C4-2B (cell line): Measurements from ENCODE around the gene GAS2.
"Not testable (repeated sequence)": the region's sequence is repeated elsewhere in the genome, so short reads cannot be mapped to it uniquely, and the experiment has no call there.

Source experiments
- H3K27ac ChIP-seq: fragments of 450-650 bp; 2 replicates; pipeline ENCODE4 v1.5.1; 2017
- ZFX ChIP-seq: fragments of 450-650 bp; IDR thresholded peaks from 2 replicates; pipeline ENCODE4 v1.6.1; 2017
- TF ChIP-seq, protein P1 (sequence below): fragments of 450-650 bp; conservative IDR thresholded peaks from 2 replicates; pipeline ENCODE4 v1.5.1; 2017; ENCODE audit warnings: mild to moderate bottlenecking

The GAS2 gene

DNA sequence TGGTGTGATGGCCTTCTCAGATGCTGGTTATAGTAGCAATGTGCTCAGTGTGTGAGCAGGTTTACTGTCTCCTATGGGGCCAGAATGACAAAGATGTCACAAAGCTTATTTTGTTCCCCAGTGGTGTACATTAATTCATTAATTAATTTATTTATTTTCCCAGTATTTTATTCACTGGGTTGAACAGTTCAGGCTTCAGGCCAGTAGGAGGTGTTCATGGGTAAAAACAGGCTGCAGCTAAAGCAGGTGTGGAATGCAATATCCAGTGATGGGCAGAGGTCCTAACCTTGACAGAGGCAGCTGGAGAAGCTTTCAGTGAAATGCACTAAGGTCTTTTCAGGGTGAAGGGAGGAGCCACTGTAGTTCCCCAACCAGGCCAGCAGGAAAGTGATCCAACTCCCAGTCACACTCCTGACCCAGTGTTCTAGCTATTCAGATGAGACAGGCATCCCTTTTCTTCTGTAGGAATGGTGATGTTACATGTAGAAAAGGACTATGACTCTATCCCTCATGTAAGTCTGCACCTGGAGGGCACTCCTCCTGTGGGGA lies 33.0 kb upstream of the GAS2 start:
- no peak overlapping the region for H3K27ac ChIP-seq
- no peak for TF ChIP-seq ZFX
- TF ChIP-seq, protein P1, sequence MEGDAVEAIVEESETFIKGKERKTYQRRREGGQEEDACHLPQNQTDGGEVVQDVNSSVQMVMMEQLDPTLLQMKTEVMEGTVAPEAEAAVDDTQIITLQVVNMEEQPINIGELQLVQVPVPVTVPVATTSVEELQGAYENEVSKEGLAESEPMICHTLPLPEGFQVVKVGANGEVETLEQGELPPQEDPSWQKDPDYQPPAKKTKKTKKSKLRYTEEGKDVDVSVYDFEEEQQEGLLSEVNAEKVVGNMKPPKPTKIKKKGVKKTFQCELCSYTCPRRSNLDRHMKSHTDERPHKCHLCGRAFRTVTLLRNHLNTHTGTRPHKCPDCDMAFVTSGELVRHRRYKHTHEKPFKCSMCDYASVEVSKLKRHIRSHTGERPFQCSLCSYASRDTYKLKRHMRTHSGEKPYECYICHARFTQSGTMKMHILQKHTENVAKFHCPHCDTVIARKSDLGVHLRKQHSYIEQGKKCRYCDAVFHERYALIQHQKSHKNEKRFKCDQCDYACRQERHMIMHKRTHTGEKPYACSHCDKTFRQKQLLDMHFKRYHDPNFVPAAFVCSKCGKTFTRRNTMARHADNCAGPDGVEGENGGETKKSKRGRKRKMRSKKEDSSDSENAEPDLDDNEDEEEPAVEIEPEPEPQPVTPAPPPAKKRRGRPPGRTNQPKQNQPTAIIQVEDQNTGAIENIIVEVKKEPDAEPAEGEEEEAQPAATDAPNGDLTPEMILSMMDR, result peak; percentile 11

DNA sequence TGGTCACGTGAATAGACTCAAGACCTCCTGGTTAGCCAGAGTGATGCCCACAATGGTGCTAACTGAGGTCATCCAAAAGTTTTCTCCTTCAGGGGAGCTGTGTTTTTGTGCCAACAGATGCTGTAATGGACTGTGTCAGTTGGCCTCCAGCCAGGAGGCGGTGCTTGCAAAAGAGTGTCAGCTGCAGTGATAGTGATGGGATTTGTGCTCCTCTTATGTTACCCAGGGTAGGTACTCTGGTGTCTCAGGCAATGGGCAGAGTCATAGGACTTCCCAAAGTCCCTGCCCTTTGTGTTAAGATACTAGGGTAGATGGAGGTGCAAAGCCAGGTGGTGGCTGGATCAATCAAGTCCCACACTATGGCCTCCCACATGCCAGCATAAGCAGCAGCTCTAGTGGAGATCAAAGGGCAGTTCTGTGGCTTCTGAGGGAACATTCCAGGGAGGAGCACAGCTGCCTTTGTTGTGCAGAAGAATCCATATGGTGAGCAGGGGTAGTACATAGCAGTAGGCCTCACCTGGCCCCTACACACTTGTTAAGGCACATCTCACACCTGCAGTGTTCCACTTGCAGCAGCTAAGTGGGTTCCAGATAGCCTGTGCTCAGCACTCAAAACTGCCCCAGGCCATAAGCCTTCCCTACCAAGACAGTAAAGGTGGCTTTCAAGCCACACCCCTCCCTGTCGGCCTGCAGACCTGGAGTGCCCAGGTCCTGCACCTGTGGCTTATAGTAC lies 31.3 kb upstream of the GAS2 start:
- H3K27ac ChIP-seq, result no peak overlapping the region

DNA sequence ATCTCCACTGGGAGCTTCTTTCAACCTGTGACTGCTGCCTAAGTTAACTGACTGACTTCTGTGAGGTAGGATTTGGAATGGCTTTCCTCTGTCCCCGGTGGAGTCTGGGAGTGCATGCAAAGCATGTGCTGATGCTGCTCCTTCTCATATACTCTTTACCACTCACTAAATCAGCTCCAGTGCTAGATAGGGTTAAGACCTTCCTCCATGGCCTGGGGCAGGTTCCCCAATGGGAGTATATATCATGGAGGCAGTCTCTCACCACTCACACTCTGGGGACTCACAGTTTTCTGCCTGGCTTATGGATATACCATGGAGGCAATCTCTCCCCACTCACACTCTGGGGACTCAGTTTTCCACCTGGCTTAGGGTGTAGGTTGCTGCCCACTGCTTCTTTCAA lies 30.7 kb upstream of the GAS2 start:
- H3K27ac ChIP-seq, result no peak overlapping the region
- TF ChIP-seq, protein P1, result no peak
- no peak for TF ChIP-seq ZFX

More for the DNA sequence above, 31.3 kb upstream of the GAS2 start:
- no peak for TF ChIP-seq ZFX
- TF ChIP-seq, protein P1, result no peak

DNA sequence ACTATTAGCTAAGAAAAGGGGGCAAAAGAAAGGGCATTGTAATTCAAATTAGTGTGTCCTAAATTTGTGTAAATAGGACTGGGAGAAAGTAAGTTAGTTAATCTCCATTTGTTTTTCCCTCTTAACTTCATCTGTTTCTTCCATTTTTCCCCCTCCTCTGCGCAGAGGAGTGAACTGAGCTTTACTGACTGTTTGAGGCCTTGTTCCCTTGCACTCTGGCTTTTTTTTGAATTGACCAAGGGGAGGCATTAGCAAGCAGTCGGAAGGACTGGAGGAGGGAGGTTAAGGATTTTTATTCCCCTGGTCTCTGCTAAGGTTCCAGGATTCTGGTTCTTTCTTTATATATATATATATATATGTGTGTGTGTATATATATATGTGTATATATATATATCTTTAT lies 25.5 kb upstream of the GAS2 start:
- H3K27ac ChIP-seq, result no peak overlapping the region
- TF ChIP-seq ZFX, result no peak

DNA sequence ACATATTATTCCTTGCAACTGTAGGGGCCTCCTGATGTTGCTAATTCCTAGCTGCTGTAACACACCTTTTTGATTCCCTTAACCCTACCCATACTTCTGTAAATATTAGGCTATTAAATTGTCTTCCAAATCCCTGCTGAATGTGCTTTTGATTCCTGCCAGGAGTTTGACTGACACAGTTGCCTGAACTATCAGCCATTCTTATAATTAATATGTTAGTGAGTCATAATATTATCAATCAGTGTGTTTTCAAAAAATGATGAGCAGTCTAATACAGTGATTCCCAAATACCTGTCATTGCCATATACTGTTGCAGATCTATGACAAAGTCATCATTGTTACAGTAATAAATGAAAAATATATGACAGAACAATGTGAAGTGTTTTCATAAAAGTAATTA lies 24.9 kb upstream of the GAS2 start:
- TF ChIP-seq, protein P1, result no peak
- no peak for TF ChIP-seq ZFX
- no peak overlapping the region for H3K27ac ChIP-seq

DNA sequence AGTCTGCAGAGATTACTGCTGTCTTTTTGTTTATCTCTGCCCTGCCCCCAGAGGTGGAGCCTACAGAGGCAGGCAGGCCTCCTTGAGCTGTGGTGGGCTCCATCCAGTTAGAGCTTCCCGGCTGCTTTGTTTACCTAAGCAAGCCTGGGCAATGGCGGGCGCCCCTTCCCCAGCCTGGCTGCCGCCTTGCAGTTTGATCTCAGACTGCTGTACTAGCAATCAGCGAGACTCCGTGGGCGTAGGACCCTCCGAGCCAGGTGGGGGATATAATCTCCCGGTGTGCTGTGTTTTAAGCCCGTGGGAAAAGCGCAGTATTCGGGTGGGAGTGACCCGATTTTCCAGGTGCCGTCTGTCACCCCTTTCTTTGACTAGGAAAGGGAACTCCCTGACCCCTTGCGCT lies 14.1 kb upstream of the GAS2 start:
- H3K27ac ChIP-seq, result not testable (repeated sequence)

DNA sequence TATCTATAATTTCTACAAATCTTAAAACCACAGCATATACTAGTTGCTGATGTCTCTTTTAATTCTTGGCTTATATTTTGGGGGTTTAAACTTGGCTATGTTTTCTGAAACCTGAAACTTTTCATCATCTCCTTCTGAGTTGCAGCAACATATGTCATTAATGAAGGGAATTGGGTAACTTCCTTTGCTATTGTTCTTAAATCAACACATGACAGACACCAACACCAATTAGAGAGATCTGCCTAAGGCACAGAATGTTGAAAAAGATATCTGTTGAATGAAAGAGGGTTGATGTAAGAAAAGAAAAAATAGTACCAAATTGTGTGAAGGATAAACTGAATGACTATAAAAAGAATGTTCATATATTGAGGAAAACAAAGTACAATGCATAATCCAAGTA lies 10.3 kb upstream of the GAS2 start:
- no peak for TF ChIP-seq ZFX
- TF ChIP-seq, protein P1, result no peak
- H3K27ac ChIP-seq, result no peak overlapping the region

DNA sequence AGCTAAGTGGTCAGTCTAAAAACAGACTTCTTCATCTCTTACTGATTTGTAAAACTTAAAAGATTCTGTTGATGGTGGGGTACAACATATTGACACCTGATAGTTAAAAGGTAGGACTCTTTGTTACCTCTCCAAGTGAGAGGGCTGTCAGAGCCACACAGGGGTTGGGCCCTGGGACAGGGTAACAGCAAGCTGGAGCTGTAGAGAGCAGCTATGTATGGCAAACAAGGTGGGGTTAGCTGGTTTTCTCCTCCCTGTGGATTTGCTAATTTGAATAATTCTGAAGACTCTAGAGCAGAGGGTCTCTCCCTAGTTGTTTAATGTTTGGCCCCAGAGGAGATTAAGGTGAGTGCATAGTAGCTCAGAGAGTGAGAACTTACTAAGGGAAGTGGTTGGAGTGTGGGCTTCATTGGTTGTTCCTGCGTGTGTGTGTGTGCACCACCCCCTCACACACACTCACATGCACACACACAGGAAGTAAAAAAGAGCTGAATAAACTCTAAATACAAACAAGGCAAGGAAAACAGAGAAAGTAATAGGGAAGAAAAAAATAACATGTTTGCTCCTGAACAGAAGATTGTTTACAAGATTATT lies 9.2 kb upstream of the GAS2 start:
- TF ChIP-seq ZFX, result no peak
- TF ChIP-seq, protein P1, result no peak

More for the DNA sequence above, 9.2 kb upstream of the GAS2 start:
- H3K27ac ChIP-seq, result no peak overlapping the region
